GM12872 (cell line): ENCODE data around the gene CUBN.

ENCODE experiments used
- TF ChIP-seq, protein P1 (sequence below): IDR thresholded peaks from 3 replicates; pipeline ENCODE4 v1.5.1; 2011; ENCODE audit warnings: low read depth, mild to moderate bottlenecking, low read length, moderate library complexity; ENCODE audit not compliant: insufficient read depth

CUBN gene

DNA sequence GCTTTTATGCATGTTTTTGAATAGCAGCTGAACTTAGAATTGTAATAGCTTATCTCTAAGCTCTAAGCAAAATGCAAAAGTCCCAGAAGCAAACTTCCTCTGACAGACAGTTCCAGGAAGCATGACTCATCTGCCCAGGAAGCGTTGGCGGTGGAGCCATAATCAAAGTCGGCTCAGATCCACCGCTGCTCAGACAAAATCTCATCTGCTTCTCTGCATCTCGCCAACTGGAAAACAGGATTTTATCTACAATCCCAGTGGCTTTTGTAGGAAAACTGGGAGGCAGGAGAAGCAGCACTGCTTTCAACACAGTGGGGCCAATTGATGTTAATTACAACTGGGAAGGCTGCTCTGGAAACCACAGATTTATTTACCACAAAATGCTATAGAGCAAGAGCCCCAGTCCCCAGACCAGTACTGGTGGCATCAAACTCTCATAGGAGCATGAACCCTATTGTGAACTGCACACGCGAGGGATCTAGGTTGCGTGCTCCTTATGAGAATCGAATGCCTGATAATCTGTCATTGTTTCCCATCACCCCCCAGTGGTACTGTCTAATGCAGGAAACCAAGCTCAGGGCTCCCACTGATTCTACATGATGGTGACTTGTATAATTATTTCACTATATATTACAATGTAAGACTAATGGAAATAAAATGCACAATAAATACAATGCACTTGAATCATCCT lies 99.9 kb downstream of the CUBN start:
- TF ChIP-seq, protein P1, sequence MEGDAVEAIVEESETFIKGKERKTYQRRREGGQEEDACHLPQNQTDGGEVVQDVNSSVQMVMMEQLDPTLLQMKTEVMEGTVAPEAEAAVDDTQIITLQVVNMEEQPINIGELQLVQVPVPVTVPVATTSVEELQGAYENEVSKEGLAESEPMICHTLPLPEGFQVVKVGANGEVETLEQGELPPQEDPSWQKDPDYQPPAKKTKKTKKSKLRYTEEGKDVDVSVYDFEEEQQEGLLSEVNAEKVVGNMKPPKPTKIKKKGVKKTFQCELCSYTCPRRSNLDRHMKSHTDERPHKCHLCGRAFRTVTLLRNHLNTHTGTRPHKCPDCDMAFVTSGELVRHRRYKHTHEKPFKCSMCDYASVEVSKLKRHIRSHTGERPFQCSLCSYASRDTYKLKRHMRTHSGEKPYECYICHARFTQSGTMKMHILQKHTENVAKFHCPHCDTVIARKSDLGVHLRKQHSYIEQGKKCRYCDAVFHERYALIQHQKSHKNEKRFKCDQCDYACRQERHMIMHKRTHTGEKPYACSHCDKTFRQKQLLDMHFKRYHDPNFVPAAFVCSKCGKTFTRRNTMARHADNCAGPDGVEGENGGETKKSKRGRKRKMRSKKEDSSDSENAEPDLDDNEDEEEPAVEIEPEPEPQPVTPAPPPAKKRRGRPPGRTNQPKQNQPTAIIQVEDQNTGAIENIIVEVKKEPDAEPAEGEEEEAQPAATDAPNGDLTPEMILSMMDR, result no peak

DNA sequence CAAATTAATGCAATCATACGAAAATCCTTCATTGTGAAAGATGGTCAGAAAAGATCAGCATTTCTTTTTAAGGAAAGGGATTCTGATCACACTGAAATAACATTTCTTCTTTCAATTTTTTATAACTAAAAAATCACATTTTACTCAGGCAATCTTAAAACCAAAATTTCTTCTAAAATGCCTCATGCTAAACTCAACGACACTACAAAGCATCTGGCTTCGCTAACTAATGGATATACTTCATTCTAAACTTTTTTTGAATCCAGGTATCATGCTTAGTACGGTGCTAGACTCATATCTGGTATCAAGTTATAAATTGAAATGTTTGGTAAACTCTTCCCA lies 100.4 kb downstream of the CUBN start:
- TF ChIP-seq, protein P1, result no peak

DNA sequence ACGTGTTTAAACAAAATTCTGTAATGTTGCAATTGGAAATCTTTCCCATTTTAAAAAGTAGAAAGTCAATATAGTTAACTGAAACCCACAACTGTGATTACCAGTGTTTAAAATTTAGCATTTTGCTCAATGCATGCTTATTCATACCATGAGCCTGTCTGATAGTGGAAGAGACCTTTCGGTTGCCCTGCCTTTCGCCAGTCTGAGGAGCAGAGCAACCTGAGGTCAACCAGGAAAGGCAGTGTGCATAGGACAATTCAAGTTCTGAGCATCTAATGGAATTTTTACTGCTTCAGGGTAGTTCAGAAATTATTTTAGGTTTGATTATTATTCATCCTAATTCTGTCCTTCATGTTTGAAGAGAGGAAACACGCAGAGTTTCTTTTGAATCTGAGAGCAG lies 100.8 kb downstream of the CUBN start:
- TF ChIP-seq, protein P1, result no peak

DNA sequence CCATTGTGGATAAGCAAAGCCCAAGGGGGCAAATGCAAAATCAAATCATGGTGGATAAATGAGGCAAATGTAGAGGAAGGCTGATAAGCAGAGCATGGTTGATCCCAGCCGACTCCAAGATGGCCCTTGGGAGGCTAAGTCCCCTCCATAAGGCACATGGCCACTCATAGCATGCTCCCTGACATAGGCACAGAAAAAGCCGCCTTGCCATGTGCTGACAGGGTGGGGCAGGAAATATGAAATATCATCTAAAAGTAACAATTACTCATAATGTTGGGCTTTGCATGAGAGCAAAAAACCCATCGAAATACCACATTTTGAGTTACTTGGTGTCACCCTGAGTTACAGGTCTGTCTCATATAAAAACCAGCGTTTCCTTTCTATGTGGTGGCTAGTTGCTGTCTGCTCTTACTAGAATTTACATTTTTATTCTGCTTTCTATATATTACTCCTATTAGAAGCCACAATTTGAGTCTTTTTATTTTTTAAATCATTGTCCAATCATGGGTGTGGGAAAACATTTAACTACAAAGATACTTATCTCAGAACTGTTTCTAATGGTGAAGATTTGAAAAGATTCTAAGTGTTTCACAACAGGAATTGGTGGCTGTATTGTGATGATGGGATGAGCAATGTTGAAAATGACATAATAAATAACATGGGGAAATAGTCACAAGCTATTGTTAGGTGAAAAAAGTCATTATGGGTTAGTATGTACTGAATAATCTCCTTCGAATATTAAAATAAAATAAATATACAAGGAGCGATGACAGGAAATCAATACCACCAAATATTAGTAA lies 102.7 kb downstream of the CUBN start:
- TF ChIP-seq, protein P1, result no peak

DNA sequence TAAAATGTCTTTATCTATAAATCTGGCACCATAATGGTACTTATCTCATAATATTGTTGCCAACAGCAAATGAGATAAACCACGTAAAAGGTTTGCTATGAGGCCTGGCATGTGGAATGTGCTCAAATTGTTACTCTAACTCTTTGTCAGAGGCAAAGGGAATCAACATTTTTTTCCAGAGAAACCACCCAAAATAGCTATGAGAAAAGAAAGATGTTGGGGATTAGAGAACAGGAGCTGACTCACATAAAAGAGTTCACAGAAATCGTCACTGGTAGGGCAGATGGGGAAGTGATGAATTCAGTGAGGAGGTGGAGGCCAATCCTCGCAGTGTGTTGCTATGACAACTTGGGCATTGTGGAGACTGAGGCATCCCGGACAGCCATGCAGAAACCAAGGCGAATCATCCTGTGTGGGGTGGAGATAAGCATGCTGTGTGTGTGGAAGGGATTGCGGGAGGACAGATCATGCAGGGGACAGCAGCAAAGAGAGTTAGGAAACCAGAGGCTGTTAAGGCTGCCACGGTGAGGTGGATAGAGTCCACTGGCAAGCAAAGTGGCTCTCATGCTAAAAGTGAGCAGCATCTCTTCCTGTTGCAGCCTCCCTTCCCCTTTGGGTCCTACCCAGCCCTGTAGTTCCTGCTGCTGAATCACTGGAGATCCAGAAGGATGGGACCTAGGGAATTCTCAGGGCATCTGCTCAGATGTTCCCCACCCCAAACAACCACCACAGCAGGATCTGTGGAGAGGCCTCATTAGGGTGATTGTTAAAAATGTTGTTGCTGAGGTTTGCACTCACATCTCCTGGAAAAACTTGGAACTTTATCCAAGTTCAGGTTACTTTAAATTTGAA lies 103.9 kb downstream of the CUBN start:
- TF ChIP-seq, protein P1, result no peak

DNA sequence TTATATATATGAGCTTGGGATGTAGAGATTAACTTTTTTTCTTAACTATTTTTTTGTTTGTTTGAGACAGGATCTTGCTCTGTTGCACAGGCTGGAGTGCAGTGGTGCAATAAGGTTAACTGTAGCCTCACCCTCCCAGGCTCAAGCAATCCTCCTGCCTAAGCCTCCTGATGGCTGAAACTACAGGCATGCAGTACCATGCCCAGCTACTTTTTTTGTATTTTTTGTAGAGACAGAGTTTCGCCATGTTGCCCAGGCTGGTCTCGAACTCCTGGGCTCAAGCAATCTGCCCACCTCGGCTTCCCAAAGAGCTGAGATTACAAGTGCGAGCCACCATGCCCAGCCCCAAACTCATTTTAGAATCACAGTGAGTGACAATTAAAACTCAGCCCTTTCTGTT lies 105.2 kb downstream of the CUBN start:
- TF ChIP-seq, protein P1, result no peak
